Omental fat pad (tissue), 4 donors: ENCODE results near the gene NBEA. TPM values are rescaled to one million over a fixed set of nuclear protein-coding genes. Genes with fewer than 3 reads are reported as not detected.
"Not testable (repeated sequence)": the region's sequence is repeated elsewhere in the genome, so short reads cannot be mapped to it uniquely, and the experiment has no call there.

Experiments used
- ATAC-seq: fragments of 150-250 bp; one replicate; pipeline ENCODE4 v1.9.1; 2016; ENCODE audit warnings: mild to moderate bottlenecking, moderate library complexity; ENCODE audit not compliant: low FRiP score
- DNase-seq: peaks from one replicate; pipeline ENCODE4 v3.0.0-alpha.2; 2019; ENCODE audit warnings: low spot score
- CTCF ChIP-seq, 3 donors: fragments of 450-650 bp; IDR thresholded peaks; one replicate each; pipeline ENCODE4 v1.5.1; 2016 to 2017; ENCODE audit warnings: antibody characterized with exemption in 3 of 3, mild to moderate bottlenecking in 3 of 3, moderate library complexity in 2 of 3
- total RNA-seq, 4 donors: library from RNA; depleted of rRNA; stranded (reverse); fragments of >200 nt; gene quantifications; one replicate each; pipeline ENCODE4 v1.1.0, GENCODE V29; 2016

NBEA gene
- total RNA-seq, 4 donors from 2014 or later = 4.3 to 10.7 (median 6.1) TPM

DNA sequence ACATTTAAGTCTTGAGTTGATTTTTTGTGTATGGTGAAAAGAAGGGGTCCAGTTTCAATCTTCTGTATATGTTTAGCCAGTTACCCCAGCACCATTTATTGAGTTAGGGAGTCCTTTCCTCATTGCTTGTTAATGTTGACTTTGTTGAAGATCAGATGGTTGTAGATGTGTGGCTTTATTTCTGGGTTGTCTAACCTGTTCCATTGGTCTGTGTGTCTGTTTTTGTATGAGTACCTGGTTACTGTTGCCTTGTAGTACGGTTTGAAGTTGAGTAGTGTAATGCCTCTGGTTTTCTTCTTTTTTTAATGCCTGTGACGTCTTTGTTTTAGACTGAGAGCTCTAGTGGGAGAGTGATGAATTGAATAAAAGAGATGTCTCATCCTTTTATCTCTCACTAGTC, 83.2 kb downstream of the NBEA start:
- no peak for ATAC-seq
- no peak for DNase-seq
- no peak for TF ChIP-seq CTCF (IDR thresholded peaks at IDR 0.05)

DNA sequence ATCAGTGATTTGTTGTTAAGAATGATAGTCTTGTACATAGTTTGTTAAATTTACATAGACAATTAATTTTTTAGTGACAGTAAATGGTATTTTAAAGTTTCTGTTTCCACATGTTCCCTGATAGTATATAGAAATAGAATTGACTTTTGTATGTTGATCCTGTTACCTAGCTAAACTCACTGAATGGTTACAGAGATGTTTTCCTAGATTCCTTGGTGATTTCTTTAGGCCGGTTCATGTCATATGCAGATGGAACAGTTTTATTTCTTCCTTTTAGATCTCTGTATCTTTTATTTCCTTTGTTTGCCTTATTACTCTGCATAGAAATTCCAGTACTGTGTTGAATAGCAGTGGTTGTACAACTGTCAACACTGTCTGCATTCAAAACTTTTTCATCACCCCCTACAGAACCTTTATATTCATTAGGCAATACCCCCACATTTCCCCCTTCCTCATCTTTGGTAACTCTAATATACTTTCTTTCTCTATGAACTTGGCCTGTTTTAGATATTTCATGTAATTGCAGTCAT, 86.3 kb downstream of the NBEA start:
- TF ChIP-seq CTCF (IDR thresholded peaks at IDR 0.05) = no peak
- DNase-seq = no peak
- ATAC-seq = no peak

- ATAC-seq (no peak), DNase-seq (no peak)
- no peak for TF ChIP-seq CTCF (IDR thresholded peaks at IDR 0.05)
These were observed 96.9 kb downstream of the NBEA start for GRCh38 chr13:35039012-35039411.

- DNase-seq (no peak), ATAC-seq (no peak)
- no peak for TF ChIP-seq CTCF (IDR thresholded peaks at IDR 0.05)
These were observed 104.5 kb downstream of the NBEA start for GRCh38 chr13:35046587-35046986.

GRCh38 chr13:35055705-35056104, 113.6 kb downstream of the NBEA start:
- TF ChIP-seq CTCF (IDR thresholded peaks at IDR 0.05) = no peak
- DNase-seq = no peak
- ATAC-seq = no peak

DNA sequence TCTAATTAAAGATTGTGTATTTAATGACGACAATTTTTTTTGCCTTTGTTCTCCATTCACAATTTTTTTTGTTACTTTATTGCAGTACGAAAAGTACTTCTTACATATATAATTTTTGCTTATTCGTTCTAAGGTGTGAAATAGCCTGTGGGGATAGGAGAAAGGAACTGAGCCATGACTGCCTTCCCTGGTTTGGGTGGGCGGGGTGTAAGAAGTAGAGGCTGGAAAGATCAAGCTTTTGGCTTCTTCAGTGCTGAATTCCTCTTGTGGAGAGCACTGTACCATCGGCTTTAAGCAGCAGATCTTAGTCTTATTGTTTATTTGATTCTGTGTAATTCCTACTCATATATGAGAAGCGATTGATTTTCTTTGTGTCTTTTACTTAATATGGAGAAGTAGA, 115.8 kb downstream of the NBEA start:
- ATAC-seq = no peak
- no peak for TF ChIP-seq CTCF (IDR thresholded peaks at IDR 0.05)
- DNase-seq = no peak

DNA sequence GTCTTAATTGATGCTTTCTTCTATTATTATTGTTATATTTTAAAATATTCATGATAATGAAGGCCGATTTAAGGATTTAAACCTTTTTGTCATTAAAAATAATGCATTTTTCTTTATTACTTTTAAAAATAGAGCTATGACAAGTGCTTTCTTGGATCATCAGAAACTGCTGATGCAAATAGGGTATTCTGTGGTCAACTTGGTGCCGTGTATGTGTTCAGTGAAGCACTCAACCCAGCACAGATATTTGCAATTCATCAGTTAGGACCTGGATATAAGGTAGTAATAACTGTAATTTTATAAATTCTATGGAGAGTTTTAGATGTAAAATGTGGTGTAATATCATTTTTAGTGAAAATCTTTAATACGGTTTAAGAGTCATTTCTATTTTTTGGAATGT, 116.5 kb downstream of the NBEA start:
- ATAC-seq, DNase-seq: not testable (repeated sequence)

- ATAC-seq (no peak), DNase-seq (no peak)
- no peak for TF ChIP-seq CTCF (IDR thresholded peaks at IDR 0.05)
These were observed 144.6 kb downstream of the NBEA start for GRCh38 chr13:35086667-35087066.
